Psoas muscle (tissue), 8 donors: Measurements from ENCODE around the gene SH2D1A. TPM values are rescaled to one million over a fixed set of nuclear protein-coding genes. Genes with fewer than 3 reads are reported as not detected.

ENCODE experiments used
- ATAC-seq, 4 donors: fragments of 200-7000 bp; cut with Tn5 transposase; one replicate each; pipeline ENCODE4 v1.9.1; 2020; ENCODE audit warnings: moderate library complexity in 3 of 4, mild to moderate bottlenecking in 2 of 4
- DNase-seq, 2 donors: peaks; one replicate each; pipeline ENCODE4 v3.0.0-alpha.2; 2020
- H3K27ac ChIP-seq: fragments of 200-600 bp; one replicate; pipeline ENCODE4 v1.8.0; 2022
- H3K27me3 ChIP-seq, 3 donors: fragments of 200-600 bp in 1 of 3; one replicate each; pipeline versions ENCODE4 v1.6.1 to v1.8.0; 2013 to 2022; ENCODE audit warnings: low read length in 2 of 3, mild to moderate bottlenecking in 2 of 3, moderate library complexity in 1 of 3; ENCODE audit not compliant: insufficient read depth in 3 of 3
- H3K36me3 ChIP-seq, 2 donors: fragments of 200-600 bp in 1 of 2; one replicate each; pipeline versions ENCODE4 v1.6.1 to v1.8.0; 2013 to 2022; ENCODE audit warnings: low read depth in 1 of 2, mild to moderate bottlenecking in 1 of 2, moderate library complexity in 1 of 2; ENCODE audit not compliant: insufficient read depth in 1 of 2
- H3K4me1 ChIP-seq: fragments of 200-600 bp; one replicate; pipeline ENCODE4 v1.8.0; 2022
- H3K4me3 ChIP-seq: fragments of 200-600 bp; one replicate; pipeline ENCODE4 v1.8.0; 2022; ENCODE audit warnings: mild to moderate bottlenecking
- H3K9me3 ChIP-seq: fragments of 200-600 bp; one replicate; pipeline ENCODE4 v1.8.0; 2022
- WGBS, 3 donors: extraction: QIAGEN DNeasy Blood & Tissue Kit; methylation state at CpG; one replicate each; pipeline versions ENCODE4 v1.1.6 to v1.1.7; 2013; 5-methylcytosine and 5-hydroxymethylcytosine counted together
- intact Hi-C, 2 donors: fragments of 100-400 bp; cut with DNase I; formaldehyde crosslinking; loops; one replicate each; pipeline versions ENCODE4 v1.11.0 to v1.14.2; 2022
- polyA plus RNA-seq, 3 donors: library from polyadenylated mRNA; stranded (reverse); fragments of 200-250 nt; gene quantifications; one replicate each; pipeline ENCODE4 v1.2.3, GENCODE V29; 2013
- total RNA-seq, 4 donors: library from RNA; stranded (reverse); fragmentation: NEBNext Ultra II Directional in 2 of 4; extraction: Animal tissue kit (Norgen Biotek cat#: 25700) in 2 of 4; gene quantifications; one replicate each; pipeline versions ENCODE4 v1.2.1 to v1.2.4, GENCODE V29; 2021 to 2023
- TF ChIP-seq, protein P1 (sequence below): fragments of 200-600 bp; IDR thresholded peaks from one replicate; pipeline ENCODE4 v1.8.0; 2022; ENCODE audit warnings: antibody characterized with exemption
- donor health status: healthy with polysubstance abuse.
- donor health status: DM: no; HTN: no; CAD: no; lungs with moderate emphysema.
- donor health status: Bipolar disorder and iron deficiency.
- donor health status: healthy.
- donor health status: DM: yes; HTN: yes; CAD: no.
- donor health status: DM: no; HTN: no; CAD: no.
- donor health status: DM: no; HTN: no; CAD: no.
- donor health status: DM: yes; HTN: yes; CAD: no.

SH2D1A gene
- total and polyA plus RNA-seq, 7 donors: 0.05 to 0.45 (median 0.15) TPM; not detected in 4

DNA sequence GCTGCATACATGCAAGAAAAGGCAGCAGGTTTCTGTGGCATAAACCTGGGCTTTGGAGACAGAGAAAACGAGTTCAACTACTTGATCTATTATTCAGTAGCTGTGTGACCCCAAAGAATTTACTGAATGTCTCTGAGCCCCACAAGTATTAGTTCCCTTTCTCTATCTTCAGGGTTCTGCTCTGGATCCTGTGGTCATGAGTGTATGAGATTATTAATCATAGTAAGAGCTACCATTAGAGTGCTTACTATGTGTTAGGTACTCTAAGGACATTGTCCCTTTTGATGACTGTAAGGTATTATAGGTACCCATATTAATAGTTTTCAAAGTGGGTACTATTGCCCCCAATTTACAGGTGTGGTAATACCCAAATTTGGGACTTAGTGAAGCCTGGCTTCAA, 8.4 kb upstream of the SH2D1A start:
- Histone ChIP-seq H3K27me3 (peaks cover 0 to 16% (median 0%) of the 10 kb centered on the region in 3 donors), H3K4me1 (no peaks in the 10 kb centered on the region), H3K27ac (no peak overlapping the region), H3K4me3 (no peak overlapping the region), H3K36me3 (no peaks in the 10 kb centered on the region), H3K9me3 (no peaks in the 10 kb centered on the region)
- DNase-seq (no peak), ATAC-seq (no peak)
- intact Hi-C loops: no loop called here
- 23 to 58% (median 50%) methylated on average over 1 of the region's 1 CpG for WGBS, 3 donors
- TF ChIP-seq, protein P1, sequence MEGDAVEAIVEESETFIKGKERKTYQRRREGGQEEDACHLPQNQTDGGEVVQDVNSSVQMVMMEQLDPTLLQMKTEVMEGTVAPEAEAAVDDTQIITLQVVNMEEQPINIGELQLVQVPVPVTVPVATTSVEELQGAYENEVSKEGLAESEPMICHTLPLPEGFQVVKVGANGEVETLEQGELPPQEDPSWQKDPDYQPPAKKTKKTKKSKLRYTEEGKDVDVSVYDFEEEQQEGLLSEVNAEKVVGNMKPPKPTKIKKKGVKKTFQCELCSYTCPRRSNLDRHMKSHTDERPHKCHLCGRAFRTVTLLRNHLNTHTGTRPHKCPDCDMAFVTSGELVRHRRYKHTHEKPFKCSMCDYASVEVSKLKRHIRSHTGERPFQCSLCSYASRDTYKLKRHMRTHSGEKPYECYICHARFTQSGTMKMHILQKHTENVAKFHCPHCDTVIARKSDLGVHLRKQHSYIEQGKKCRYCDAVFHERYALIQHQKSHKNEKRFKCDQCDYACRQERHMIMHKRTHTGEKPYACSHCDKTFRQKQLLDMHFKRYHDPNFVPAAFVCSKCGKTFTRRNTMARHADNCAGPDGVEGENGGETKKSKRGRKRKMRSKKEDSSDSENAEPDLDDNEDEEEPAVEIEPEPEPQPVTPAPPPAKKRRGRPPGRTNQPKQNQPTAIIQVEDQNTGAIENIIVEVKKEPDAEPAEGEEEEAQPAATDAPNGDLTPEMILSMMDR: no peak

DNA sequence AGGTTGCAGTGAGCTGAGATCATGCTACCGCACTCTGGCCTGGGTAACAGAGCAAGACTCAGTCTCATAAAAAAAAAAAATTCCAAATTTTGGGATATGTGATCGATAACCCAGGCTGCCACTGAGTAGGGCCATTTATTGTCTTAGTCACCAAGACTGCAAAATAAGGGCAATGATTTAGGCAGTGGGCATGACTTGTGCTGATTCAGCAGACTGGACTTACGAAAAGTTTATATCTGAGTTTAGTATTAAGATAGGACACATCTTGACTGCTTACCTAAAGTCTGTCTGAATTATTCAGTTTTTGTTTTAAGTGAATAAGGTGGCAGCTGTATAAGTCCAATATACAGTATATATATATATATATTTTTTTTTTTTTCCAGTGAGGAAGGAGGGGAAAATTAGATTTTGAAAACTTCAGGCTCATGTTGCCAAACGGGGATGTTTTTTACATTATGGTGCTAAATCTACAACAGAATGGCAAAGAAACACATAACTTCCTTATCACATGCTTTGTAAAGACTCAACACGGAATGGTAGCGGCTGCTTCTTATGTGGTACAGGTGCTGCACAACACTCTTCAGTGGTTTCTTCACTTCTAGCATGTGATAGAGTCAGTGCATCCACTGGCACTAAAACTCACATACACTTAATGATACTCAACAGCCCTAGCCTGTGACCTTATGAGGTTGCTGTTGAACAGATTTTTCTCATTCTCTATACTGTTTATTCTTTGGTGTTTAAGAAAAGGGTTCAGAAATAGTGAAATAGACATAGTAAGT, 7.4 kb upstream of the SH2D1A start:
- Histone ChIP-seq H3K27ac (no peak overlapping the region), H3K4me1 (no peaks in the 10 kb centered on the region), H3K27me3 (peaks cover 0 to 16% (median 0%) of the 10 kb centered on the region in 3 donors), H3K36me3 (no peaks in the 10 kb centered on the region), H3K9me3 (no peaks in the 10 kb centered on the region), H3K4me3 (no peak overlapping the region)
- DNase-seq (no peak), ATAC-seq (no peak)
- WGBS, 3 donors: 78 to 90% (median 86%) methylated on average over 6 of the region's 6 CpGs
- intact Hi-C loops: no loop called here
- TF ChIP-seq, protein P1: no peak

DNA sequence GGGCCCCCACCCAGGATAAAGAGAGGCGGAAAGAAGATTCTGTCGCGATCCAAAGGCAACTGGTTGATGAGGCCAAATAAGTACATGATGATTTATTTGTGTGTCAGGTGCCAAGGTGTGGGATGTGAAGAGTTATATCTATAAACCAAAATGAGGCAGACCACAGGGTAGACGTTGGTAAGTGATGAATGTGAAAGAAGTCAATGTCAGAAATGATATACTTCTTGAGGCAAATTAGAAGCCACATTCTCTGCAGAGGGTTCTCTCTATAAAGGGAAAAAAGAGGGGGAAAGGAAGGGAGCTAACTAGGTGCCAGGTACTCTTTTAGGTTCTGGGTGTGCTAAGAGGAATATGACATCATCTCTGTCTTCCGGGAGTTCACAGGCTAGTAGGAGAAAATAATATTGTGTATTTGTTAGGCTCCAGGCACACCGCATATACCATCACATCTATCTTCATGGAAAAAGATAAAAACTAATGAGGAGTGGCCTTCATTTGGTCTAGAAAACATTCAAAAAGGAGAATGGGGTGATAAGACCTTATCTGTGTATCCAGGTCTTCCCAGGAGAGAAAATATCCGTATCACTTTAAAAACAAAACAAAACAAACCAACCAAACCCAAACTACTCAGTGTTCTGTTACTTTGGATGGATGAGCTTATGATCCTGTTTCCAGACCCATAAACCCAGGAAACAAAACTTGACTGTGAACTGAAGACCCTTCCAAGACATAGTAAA, 4.8 kb upstream of the SH2D1A start:
- H3K27ac ChIP-seq: no peak overlapping the region
- no peak for ATAC-seq

DNA sequence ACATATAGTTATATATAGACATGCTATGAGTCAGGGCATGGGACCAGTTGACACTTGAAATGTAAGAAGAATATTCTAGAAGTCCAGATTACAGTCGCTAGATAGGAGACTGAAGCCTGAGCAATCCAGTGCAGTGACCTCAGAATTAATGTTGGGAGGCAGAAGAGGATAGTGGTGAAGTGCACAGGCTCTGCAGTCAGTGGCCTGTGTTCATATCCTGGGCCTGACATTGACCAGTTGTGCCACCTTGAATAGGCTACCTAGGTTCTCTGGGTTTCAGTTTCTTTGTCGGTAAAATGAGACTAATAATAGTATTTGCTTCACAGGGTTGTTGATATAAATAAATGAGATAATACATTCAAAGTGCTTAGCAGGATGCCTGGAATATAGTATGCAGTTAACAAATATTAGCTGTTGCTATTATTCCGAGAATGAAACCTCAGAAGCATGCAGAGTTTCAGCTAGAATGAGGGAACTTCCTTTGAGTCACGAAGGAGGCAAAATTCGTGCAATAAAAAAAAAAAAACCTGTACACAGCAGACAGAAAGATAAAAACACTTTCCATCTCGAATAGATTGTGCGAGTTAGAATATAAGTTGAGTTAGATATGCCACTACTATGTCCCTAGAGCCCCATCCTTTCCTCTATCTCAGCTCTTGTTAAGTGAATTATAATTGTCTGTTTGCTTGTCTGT, 4.0 kb upstream of the SH2D1A start:
- Histone ChIP-seq H3K27me3 (peaks cover 0 to 11% (median 0%) of the 10 kb centered on the region in 3 donors), H3K27ac (no peak overlapping the region), H3K4me1 (no peaks in the 10 kb centered on the region), H3K36me3 (no peaks in the 10 kb centered on the region), H3K4me3 (no peak overlapping the region), H3K9me3 (no peaks in the 10 kb centered on the region)
- intact Hi-C loops: no loop called here
- TF ChIP-seq, protein P1: no peak
- no peak for ATAC-seq
- DNase-seq: no peak
- 60 to 84% (median 83%) methylated on average over 7 of the region's 7 CpGs for WGBS, 3 donors

More for the DNA sequence above, 4.8 kb upstream of the SH2D1A start:
- Histone ChIP-seq H3K27me3 (peaks cover 0 to 14% (median 0%) of the 10 kb centered on the region in 3 donors), H3K4me1 (no peaks in the 10 kb centered on the region), H3K4me3 (no peak overlapping the region), H3K9me3 (no peaks in the 10 kb centered on the region), H3K36me3 (no peaks in the 10 kb centered on the region)
- 66 to 87% (median 80%) methylated on average over 7 of the region's 7 CpGs for WGBS, 3 donors
- TF ChIP-seq, protein P1: no peak
- DNase-seq: no peak
- intact Hi-C loops: no loop called here
